ENCODE results near the gene TSPAN4.

TSPAN4 gene

GRCh38 chr11:911031-911889 lies 68.6 kb downstream of the TSPAN4 start:
- Mint-ChIP-seq H3K36me3 (ENCODE audit: low read depth) (peaks cover 3% of the 10 kb centered on the region), H3K9me3 (no peaks in the 10 kb centered on the region)

GRCh38 chr11:911890-912219 lies 69.2 kb downstream of the TSPAN4 start:
- Mint-ChIP-seq H3K4me3 (peak overlapping the region; percentile 90 to 91 (median 91)), H3K9me3 (no peaks in the 10 kb centered on the region), H3K27me3 (ENCODE audit: low read depth) (no peaks in the 10 kb centered on the region)

More at GRCh38 chr11:911031-911889, 68.6 kb downstream of the TSPAN4 start:
- H3K27ac Mint-ChIP-seq, result peak overlapping the region; percentile 81 to 98 (median 97)
- no peaks in the 10 kb centered on the region for H3K27me3 Mint-ChIP-seq (ENCODE audit: low read depth)
- H3K4me3 Mint-ChIP-seq, result peak overlapping the region; percentile 90 to 91 (median 91)
- peaks cover 5% of the 10 kb centered on the region for H3K4me1 Mint-ChIP-seq
- no peak for TF ChIP-seq CTCF (IDR thresholded peaks at IDR 0.05; ENCODE audit: unreplicated experiment in 3 of 3)

DNA sequence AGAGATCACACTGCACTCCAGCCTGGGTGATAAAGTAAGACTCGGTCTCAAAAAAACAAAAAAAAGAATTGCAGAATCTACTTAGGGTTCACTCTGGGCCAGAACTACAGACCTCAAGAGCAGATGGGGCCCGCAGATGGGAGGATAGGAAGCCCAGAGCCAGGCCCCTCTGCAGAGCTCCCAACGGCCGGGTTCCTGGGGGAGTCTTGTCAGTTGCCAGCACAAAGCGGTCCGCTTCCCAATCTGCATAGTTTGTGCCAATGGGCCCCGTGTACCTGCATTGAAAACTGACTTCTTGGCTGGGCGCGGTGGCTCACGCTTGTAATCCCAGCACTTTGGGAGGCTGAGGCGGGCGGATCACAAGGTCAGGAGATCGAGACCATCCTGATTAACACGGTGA lies 69.6 kb downstream of the TSPAN4 start:
- TF ChIP-seq CTCF (IDR thresholded peaks at IDR 0.05; ENCODE audit: unreplicated experiment in 3 of 3), result no peak
- H3K27me3 Mint-ChIP-seq (ENCODE audit: low read depth), result no peaks in the 10 kb centered on the region
- H3K9me3 Mint-ChIP-seq, result no peaks in the 10 kb centered on the region
- no peak overlapping the region for H3K27ac Mint-ChIP-seq
- H3K4me3 Mint-ChIP-seq, result peak overlapping the region; percentile 90 to 91 (median 91)
- no peaks in the 10 kb centered on the region for H3K36me3 Mint-ChIP-seq (ENCODE audit: low read depth)
- peaks cover 5% of the 10 kb centered on the region for H3K4me1 Mint-ChIP-seq

More at GRCh38 chr11:911890-912219, 69.2 kb downstream of the TSPAN4 start:
- H3K4me1 Mint-ChIP-seq, result peaks cover 5% of the 10 kb centered on the region
- no peaks in the 10 kb centered on the region for H3K36me3 Mint-ChIP-seq (ENCODE audit: low read depth)
- peak overlapping the region; percentile 81 to 98 (median 97) for H3K27ac Mint-ChIP-seq
- no peak for TF ChIP-seq CTCF (IDR thresholded peaks at IDR 0.05; ENCODE audit: unreplicated experiment in 3 of 3)

GRCh38 chr11:913043-913442 lies 70.4 kb downstream of the TSPAN4 start:
- no peak for TF ChIP-seq CTCF (IDR thresholded peaks at IDR 0.05; ENCODE audit: unreplicated experiment in 3 of 3)
- Mint-ChIP-seq H3K4me3 (peak overlapping the region; percentile 50 to 73 (median 54)), H3K27ac (no peak overlapping the region), H3K4me1 (peaks cover 5% of the 10 kb centered on the region), H3K9me3 (no peaks in the 10 kb centered on the region), H3K36me3 (ENCODE audit: low read depth) (no peaks in the 10 kb centered on the region), H3K27me3 (ENCODE audit: low read depth) (no peaks in the 10 kb centered on the region)

GRCh38 chr11:914204-914603 lies 71.6 kb downstream of the TSPAN4 start:
- TF ChIP-seq CTCF (IDR thresholded peaks at IDR 0.05; ENCODE audit: unreplicated experiment in 3 of 3), result no peak
- H3K4me3 Mint-ChIP-seq, result no peak overlapping the region
- no peaks in the 10 kb centered on the region for H3K27me3 Mint-ChIP-seq (ENCODE audit: low read depth)
- no peaks in the 10 kb centered on the region for H3K9me3 Mint-ChIP-seq
- H3K36me3 Mint-ChIP-seq (ENCODE audit: low read depth), result no peaks in the 10 kb centered on the region
- H3K4me1 Mint-ChIP-seq, result peaks cover 5% of the 10 kb centered on the region
- H3K27ac Mint-ChIP-seq, result no peak overlapping the region

All from nephron (organoid).